ENCODE results near the gene RBM20.

Gene RBM20

DNA sequence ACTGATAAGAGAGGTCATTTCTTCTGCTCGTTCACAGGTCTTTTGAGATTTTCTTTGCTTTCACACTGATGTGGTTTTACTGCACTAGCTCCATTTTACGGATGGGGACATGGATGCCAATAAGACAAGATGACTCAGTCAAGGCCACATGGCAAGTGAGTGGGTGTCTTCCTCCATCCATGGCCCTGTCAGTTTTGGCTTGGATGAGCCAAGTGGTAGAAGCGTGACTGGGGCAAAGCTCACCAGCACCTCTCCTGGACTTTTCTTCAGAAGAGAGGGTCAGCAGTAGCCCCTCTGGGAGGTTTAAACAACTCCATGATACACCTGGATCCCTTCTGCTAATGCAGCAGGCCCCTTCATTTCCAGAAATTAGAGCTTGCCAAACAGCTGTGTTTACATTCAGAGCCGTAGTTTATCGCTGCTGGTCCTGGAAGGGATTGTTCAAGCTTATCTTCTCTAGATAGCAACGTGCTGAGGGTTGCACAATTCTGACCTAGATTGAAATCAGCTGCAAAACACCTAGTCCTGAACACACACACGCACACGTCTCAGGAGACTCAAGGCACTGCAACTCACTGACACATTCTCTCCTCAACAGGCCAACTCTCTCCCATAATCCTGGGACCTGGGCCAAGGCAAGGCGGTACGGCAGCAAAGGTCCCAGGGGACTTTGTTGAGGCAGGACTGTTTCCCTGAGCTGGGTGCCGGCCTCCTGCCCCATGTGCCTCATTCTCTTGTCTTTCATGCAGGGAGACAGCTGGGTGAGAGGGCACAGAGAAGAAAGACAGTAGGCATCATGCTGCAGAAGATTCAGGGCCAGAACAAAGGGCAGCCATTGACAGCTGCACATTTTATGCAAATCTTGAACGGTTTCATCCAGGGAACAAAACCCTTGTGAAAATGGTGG is 213.4 kb downstream of the RBM20 start:
- H3K4me1 ChIP-seq (ENCODE audit: insufficient read depth, insufficient read length) = no peaks in the 10 kb centered on the region
- DNase-seq (ENCODE audit: low read depth, low spot score) = no peak
- no peak for TF ChIP-seq YY1 (IDR thresholded peaks at IDR 0.05; ENCODE audit: insufficient read depth, insufficient read length)
- no peak for TF ChIP-seq ZNF274 (IDR thresholded peaks at IDR 0.05; ENCODE audit: low read depth, low read length)
- no peak for TF ChIP-seq SUZ12 (IDR thresholded peaks at IDR 0.05; ENCODE audit: extremely low read depth, insufficient read depth, insufficient read length)
- H3K9me3 ChIP-seq (ENCODE audit: insufficient read depth, low read length) = no peaks in the 10 kb centered on the region
- no peaks in the 10 kb centered on the region for H3K27me3 ChIP-seq (ENCODE audit: insufficient read depth, insufficient read length)
- no peaks in the 10 kb centered on the region for H3K36me3 ChIP-seq (ENCODE audit: insufficient read depth, insufficient read length, low read length)
- H3K4me3 ChIP-seq (ENCODE audit: insufficient read length, low read depth) = no peak overlapping the region
- no peak overlapping the region for H3K9ac ChIP-seq (ENCODE audit: insufficient read length, low read depth)

- no peak overlapping the region for H3K9ac ChIP-seq (ENCODE audit: insufficient read length, low read depth)
- H3K9me3 ChIP-seq (ENCODE audit: insufficient read depth, low read length) = no peaks in the 10 kb centered on the region
- no peaks in the 10 kb centered on the region for H3K36me3 ChIP-seq (ENCODE audit: insufficient read depth, insufficient read length, low read length)
- no peaks in the 10 kb centered on the region for H3K27me3 ChIP-seq (ENCODE audit: insufficient read depth, insufficient read length)
- no peak for DNase-seq (ENCODE audit: low read depth, low spot score)
- TF ChIP-seq YY1 (IDR thresholded peaks at IDR 0.05; ENCODE audit: insufficient read depth, insufficient read length) = no peak
- TF ChIP-seq SUZ12 (IDR thresholded peaks at IDR 0.05; ENCODE audit: extremely low read depth, insufficient read depth, insufficient read length) = no peak
- TF ChIP-seq ZNF274 (IDR thresholded peaks at IDR 0.05; ENCODE audit: low read depth, low read length) = no peak
- H3K4me1 ChIP-seq (ENCODE audit: insufficient read depth, insufficient read length) = no peaks in the 10 kb centered on the region
- H3K4me3 ChIP-seq (ENCODE audit: insufficient read length, low read depth) = no peak overlapping the region
These were observed 214.3 kb downstream of the RBM20 start for GRCh38 chr10:110858297-110858934.

DNA sequence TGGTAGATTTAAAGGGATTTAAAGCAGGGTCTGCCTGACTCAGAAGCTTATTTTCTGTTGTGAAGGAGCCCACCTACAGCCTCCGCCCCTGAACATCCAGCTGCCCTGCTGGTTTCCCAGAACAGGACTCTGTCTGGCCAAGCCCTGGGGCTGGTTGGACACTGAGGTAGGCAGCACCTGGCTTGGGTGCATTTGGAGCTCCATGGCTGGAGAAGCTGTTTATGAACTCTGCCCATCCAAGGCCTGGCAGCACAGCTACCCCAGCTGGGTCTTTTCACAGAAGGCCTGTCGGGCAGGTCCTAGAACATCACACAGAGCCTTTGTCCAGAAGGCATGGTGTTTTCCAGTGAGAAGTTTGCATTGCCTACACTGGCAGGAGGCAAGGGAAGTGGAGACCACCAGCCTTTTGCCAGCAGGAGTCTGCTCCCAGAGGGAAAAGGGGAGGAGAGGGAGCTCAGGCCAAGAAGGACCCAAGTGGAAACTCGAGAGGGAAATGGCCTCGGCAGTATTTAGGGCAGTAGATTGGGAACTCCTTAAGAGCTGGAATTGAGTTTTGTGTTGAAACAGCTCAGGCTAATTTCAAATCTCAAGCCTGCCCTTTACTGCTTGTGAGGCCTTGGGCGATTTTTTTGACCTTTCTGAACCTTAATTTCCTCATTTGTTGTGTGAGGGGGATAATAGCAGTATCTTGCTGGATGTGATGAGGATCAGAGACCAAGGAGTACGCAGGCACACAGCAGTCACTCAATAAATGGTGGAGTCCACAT is 215.3 kb downstream of the RBM20 start:
- Histone ChIP-seq H3K9me3 (ENCODE audit: insufficient read depth, low read length) (no peaks in the 10 kb centered on the region), H3K4me1 (ENCODE audit: insufficient read depth, insufficient read length) (no peaks in the 10 kb centered on the region), H3K4me3 (ENCODE audit: insufficient read length, low read depth) (no peak overlapping the region), H3K36me3 (ENCODE audit: insufficient read depth, insufficient read length, low read length) (no peaks in the 10 kb centered on the region), H3K27me3 (ENCODE audit: insufficient read depth, insufficient read length) (no peaks in the 10 kb centered on the region), H3K9ac (ENCODE audit: insufficient read length, low read depth) (no peak overlapping the region)
- no peak for DNase-seq (ENCODE audit: low read depth, low spot score)
- no peak for TF ChIP-seq SUZ12 (IDR thresholded peaks at IDR 0.05; ENCODE audit: extremely low read depth, insufficient read depth, insufficient read length)
- no peak for TF ChIP-seq ZNF274 (IDR thresholded peaks at IDR 0.05; ENCODE audit: low read depth, low read length)
- no peak for TF ChIP-seq YY1 (IDR thresholded peaks at IDR 0.05; ENCODE audit: insufficient read depth, insufficient read length)

GRCh38 chr10:110859973-110860376 is 215.8 kb downstream of the RBM20 start:
- Histone ChIP-seq H3K4me3 (ENCODE audit: insufficient read length, low read depth) (no peak overlapping the region), H3K27me3 (ENCODE audit: insufficient read depth, insufficient read length) (no peaks in the 10 kb centered on the region), H3K4me1 (ENCODE audit: insufficient read depth, insufficient read length) (no peaks in the 10 kb centered on the region), H3K9ac (ENCODE audit: insufficient read length, low read depth) (no peak overlapping the region), H3K36me3 (ENCODE audit: insufficient read depth, insufficient read length, low read length) (no peaks in the 10 kb centered on the region), H3K9me3 (ENCODE audit: insufficient read depth, low read length) (no peaks in the 10 kb centered on the region)
- no peak for DNase-seq (ENCODE audit: low read depth, low spot score)
- TF ChIP-seq SUZ12 (IDR thresholded peaks at IDR 0.05; ENCODE audit: extremely low read depth, insufficient read depth, insufficient read length) = no peak
- no peak for TF ChIP-seq YY1 (IDR thresholded peaks at IDR 0.05; ENCODE audit: insufficient read depth, insufficient read length)
- no peak for TF ChIP-seq ZNF274 (IDR thresholded peaks at IDR 0.05; ENCODE audit: low read depth, low read length)

GRCh38 chr10:110860576-110861241 is 216.6 kb downstream of the RBM20 start:
- no peaks in the 10 kb centered on the region for H3K9me3 ChIP-seq (ENCODE audit: insufficient read depth, low read length)
- H3K4me1 ChIP-seq (ENCODE audit: insufficient read depth, insufficient read length) = no peaks in the 10 kb centered on the region

GRCh38 chr10:110861476-110861875 is 217.3 kb downstream of the RBM20 start:
- Histone ChIP-seq H3K4me3 (ENCODE audit: insufficient read length, low read depth) (no peak overlapping the region), H3K4me1 (ENCODE audit: insufficient read depth, insufficient read length) (no peaks in the 10 kb centered on the region), H3K9ac (ENCODE audit: insufficient read length, low read depth) (no peak overlapping the region), H3K27me3 (ENCODE audit: insufficient read depth, insufficient read length) (no peaks in the 10 kb centered on the region), H3K36me3 (ENCODE audit: insufficient read depth, insufficient read length, low read length) (no peaks in the 10 kb centered on the region), H3K9me3 (ENCODE audit: insufficient read depth, low read length) (no peaks in the 10 kb centered on the region)
- TF ChIP-seq YY1 (IDR thresholded peaks at IDR 0.05; ENCODE audit: insufficient read depth, insufficient read length) = no peak
- TF ChIP-seq ZNF274 (IDR thresholded peaks at IDR 0.05; ENCODE audit: low read depth, low read length) = no peak
- TF ChIP-seq SUZ12 (IDR thresholded peaks at IDR 0.05; ENCODE audit: extremely low read depth, insufficient read depth, insufficient read length) = no peak
- no peak for DNase-seq (ENCODE audit: low read depth, low spot score)

More at GRCh38 chr10:110860576-110861241, 216.6 kb downstream of the RBM20 start:
- Histone ChIP-seq H3K27me3 (ENCODE audit: insufficient read depth, insufficient read length) (no peaks in the 10 kb centered on the region), H3K4me3 (ENCODE audit: insufficient read length, low read depth) (no peak overlapping the region), H3K36me3 (ENCODE audit: insufficient read depth, insufficient read length, low read length) (no peaks in the 10 kb centered on the region), H3K9ac (ENCODE audit: insufficient read length, low read depth) (no peak overlapping the region)
- TF ChIP-seq SUZ12 (IDR thresholded peaks at IDR 0.05; ENCODE audit: extremely low read depth, insufficient read depth, insufficient read length) = no peak
- no peak for TF ChIP-seq YY1 (IDR thresholded peaks at IDR 0.05; ENCODE audit: insufficient read depth, insufficient read length)
- TF ChIP-seq ZNF274 (IDR thresholded peaks at IDR 0.05; ENCODE audit: low read depth, low read length) = no peak
- no peak for DNase-seq (ENCODE audit: low read depth, low spot score)

Data from NT2/D1 (cell line).